HS-5 (cell line): ENCODE measurements around the gene RFNG.

Experiments used
- DNase-seq: peaks from one replicate; pipeline ENCODE4 v3.0.0-alpha.2; 2012; ENCODE audit warnings: low read depth

The RFNG gene

DNA sequence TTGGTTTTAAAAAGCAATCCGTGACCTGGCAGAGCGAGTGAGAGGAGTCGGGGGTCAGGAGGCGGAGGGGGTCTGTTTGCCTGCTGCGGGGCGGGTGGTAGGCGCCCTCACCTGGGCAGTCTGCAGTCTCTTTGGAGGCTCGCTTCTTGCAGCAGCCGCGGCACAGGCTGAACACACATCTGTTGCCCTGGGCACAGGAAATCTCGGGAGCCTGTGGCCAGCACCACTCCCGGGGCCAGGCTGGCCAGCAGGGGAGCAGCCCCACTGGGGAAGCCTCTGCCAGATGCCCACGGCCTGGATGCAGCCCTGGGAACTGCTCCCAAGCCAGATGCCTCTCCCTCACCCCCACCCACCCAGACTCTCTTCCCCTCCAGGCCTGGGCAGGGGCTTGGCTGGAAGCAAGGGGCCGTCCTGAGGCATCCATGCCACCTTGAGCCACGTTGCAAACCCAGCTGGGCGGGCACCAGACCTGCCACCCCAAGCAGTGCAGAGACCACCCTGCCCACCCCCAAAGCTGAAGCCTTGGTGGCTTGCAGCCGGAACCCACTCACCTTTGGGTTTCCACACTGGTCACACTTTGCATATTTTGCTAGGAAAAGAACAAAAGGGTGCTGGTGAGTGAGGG lies 6.7 kb upstream of the RFNG start:
- DNase-seq = no peak

DNA sequence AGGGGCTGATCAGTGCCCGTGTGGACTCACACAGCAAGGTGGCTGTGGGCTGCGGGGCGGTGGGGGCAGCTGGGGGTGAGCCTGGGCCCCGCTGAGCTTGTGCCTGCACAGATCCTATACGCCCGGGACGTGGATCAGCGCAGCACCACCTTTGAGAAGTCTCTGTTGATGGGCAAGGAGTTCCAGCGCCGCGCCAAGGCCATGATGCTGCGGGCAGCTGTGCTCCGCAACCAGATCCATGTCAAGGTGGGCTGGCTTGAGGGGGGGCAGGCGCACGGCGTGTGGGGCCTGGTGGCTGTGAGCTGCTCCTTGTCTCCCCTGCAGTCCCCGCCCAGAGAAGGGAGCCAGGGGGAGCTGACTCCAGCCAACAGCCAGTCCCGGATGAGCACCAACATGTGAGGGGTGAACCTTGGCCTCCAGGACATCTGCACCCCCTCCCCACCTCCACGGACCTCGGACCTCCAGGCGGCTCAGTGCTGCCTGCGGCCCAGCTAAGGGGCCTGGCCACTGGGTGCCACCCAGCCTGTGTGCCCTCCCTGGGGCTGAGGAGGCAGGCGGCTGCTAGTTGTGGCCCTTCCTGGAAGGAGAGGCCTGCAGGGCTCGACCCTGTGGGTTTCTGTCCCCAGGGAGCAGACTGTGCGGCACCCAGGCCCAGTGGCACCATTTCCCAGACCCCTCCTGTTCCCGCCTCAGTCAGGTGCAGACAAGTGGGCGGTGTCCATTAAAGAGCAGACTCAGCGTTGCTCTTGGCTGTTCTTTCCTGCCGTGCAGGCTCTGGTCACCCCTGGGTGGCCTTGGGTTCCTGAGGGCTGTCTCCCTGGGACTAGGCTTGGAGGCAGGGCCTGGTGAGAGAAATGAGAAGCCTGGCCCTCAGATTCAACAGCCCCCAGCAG lies 5.4 kb upstream of the RFNG start:
- no peak for DNase-seq

DNA sequence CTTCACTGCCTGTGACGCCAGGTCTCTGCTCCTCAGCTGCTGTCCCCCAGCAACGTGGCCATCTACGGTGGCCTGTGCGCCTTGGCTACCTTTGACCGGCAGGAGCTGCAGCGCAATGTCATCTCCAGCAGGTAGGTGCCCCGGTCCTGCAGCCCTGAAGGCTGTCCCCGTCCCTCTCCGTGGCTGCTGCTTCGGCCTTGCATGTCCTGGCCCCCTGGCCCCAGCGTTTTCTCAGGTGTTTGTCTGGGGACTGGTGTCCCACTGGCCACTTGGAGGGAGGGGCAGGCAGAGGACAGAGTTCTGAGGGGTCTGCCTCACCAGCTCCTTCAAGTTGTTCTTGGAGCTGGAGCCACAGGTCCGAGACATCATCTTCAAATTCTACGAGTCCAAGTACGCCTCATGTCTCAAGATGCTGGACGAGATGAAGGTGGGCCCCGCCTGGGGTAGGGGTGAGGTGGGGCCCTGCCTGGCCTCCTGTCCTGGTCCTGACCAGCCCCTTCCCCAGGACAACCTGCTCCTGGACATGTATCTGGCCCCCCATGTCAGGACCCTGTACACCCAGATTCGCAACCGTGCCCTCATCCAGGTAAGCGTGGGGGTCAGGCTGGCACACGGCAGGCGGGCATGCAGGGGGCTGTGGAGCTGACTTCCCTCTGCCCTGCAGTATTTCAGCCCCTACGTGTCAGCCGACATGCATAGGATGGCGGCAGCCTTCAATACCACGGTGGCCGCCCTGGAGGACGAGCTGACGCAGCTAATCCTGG lies 4.5 kb upstream of the RFNG start:
- no peak for DNase-seq

GRCh38 chr17:82055023-82055964 lies 3.7 kb upstream of the RFNG start:
- DNase-seq = no peak

DNA sequence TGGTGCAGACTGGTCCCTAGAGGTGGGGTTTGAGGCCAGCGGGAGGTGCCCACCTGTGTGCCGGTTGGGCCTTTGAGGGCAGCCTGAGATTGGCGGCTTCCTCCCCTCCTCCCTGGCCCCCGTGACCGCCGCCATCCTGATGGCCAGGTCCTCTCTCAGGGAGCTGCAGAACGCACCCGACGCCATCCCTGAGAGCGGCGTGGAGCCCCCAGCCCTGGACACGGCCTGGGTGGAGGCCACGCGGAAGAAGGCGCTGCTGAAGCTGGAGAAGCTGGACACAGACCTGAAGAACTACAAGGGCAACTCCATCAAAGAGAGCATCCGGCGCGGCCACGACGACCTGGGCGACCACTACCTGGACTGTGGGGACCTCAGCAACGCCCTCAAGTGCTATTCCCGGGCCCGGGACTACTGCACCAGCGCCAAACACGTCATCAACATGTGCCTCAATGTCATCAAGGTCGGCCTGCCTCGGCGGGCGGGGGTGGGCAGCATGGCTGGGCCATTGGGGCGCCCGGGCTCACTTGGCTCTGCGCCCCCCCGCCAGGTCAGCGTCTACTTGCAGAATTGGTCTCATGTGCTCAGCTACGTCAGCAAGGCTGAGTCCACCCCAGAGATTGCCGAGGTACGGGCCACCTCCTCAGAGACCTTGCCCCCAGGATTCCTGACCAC lies 2.9 kb upstream of the RFNG start:
- DNase-seq = no peak

- DNase-seq = no peak
Observed at GRCh38 chr17:82053556-82054263, 2.1 kb upstream of the RFNG start.

GRCh38 chr17:82053130-82053529 lies 1.5 kb upstream of the RFNG start:
- no peak for DNase-seq

DNA sequence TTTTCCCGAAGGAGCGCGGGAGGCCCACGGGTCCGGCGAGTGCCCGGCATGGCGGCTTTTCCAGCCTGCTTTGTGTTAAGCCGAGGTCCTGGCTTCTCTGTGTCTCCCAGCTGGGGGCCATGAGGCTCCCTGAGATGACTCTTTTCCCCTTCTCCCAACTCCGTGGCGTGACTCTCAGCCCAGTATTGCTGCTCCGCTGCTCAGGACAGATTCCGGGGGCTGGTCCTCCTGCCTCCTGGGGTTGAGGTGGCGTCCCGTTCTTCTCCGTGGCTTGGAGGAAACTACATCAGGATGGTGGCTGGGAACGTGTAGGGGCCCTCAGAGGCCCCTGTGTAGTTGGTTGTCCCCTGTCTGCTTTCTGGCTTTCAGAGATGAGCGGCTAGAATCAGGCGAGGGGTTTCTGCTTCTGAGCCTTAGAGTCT lies 1.0 kb upstream of the RFNG start:
- DNase-seq = no peak

- no peak for DNase-seq
Observed at GRCh38 chr17:82050761-82051641, 610 bp downstream of the RFNG start.

GRCh38 chr17:82050152-82050760 lies 1.4 kb downstream of the RFNG start:
- DNase-seq = no peak

GRCh38 chr17:82049521-82049971 lies 2.1 kb downstream of the RFNG start:
- DNase-seq = no peak

DNA sequence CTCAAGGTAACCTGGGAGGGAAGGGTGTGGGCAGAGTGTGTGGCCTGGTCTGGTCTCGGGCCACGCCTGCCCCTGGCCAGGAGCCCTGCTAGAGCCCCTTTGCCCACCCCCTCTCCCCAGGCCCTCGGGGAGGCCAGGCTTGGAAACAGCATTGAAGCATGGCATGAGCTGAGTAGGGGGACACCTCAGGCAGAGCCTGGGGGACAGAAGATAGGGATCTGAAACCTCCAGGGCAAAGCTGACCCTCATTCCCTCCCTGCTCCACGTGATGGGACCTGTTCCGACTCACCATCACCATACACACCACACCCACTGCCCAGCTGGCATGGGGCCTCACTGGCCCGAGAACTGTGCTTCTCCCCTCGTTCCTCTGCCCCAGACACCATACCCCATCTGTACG lies 2.5 kb downstream of the RFNG start:
- no peak for DNase-seq

- DNase-seq = no peak
Observed at GRCh38 chr17:82048571-82048971, 3.0 kb downstream of the RFNG start.

- DNase-seq = no peak
Observed at GRCh38 chr17:82047914-82048570, 3.6 kb downstream of the RFNG start.

DNA sequence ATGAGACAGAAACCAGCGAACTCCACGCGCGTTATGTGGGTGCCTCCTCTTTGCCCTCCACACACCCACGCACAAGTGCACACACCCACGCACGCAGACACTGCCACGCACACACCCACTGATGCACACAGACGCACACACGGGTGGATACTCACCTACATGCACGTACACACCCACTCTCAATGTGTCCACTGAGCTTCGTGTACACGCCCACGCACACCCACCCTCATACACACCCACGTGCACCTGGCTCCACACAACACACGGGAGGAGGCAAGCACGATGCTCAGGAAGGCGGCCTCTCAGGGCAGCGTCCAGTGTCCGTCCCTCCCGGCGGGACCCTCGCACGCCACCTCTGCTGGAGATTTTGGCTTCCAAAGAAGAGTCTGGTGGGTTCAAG lies 4.2 kb downstream of the RFNG start:
- no peak for DNase-seq

DNA sequence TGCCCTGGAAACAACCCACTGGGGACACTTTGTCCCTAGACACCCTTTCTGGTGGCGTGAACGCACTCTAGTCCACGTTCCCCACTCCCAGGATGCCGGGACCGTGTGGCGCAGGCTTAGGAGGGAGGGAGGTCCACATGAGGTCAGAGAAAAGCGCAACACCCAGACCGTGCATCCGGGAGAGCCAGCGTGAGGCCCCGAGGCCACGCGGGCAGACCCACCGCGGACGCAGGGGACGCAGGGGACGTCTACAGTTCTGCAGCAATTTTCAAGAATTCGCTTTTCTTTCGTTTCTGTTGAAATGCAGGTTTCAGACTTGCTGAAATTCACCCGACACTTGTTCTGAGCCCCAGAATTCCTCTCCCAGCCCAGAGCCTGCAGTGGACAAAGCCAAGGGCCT lies 4.7 kb downstream of the RFNG start:
- no peak for DNase-seq

DNA sequence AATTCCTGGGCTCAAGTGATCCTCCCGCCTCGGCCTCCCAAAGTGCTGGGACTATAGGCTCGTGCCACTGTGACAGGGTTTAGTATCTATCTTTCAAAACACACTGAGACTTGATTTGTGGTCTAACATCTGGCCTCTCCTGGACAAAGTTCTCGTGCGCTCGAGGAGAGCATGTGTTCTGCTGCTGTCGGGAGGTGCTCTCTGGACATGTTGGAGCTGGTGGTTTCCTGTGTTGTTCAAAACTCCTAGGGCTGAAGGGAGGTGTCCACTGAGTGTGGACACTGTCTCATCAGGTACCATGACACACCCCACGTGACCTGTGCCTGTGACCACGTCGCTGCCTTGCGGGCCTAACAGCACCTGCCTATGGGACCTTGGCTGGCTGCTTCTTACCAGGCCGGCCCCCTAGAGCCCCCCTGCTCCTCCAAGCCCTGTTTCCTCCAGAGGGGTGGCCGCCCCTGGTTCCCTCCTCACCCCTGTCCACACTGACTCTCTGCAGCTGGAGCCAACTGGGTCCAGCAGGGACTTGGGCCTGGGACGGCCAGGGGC lies 5.6 kb downstream of the RFNG start:
- DNase-seq = no peak

- no peak for DNase-seq
Observed at GRCh38 chr17:82043507-82043906, 8.1 kb downstream of the RFNG start.
